NK-92 (cell line): ENCODE results near the gene SPINT1.
"Not testable (repeated sequence)": the region's sequence is repeated elsewhere in the genome, so short reads cannot be mapped to it uniquely, and the experiment has no call there.

Source experiments
- DNase-seq: peaks from one replicate; lab custom pipeline; 2025; ENCODE audit not compliant: unreplicated experiment; lab: John Stamatoyannopoulos, UW

SPINT1 gene

GRCh38 chr15:40859206-40859851 lies 15.5 kb downstream of the SPINT1 start:
- no peak for DNase-seq

- not testable (repeated sequence) for DNase-seq
These were observed 17.3 kb downstream of the SPINT1 start for GRCh38 chr15:40861147-40861546.

- no peak for DNase-seq
These were observed 19.9 kb downstream of the SPINT1 start for GRCh38 chr15:40863660-40864270.

- no peak for DNase-seq
These were observed 23.4 kb downstream of the SPINT1 start for GRCh38 chr15:40867199-40867598.

GRCh38 chr15:40869686-40870085 lies 25.8 kb downstream of the SPINT1 start:
- no peak for DNase-seq

- DNase-seq, result no peak
These were observed 26.9 kb downstream of the SPINT1 start for GRCh38 chr15:40870716-40871115.

- no peak for DNase-seq
These were observed 28.1 kb downstream of the SPINT1 start for GRCh38 chr15:40871749-40872617.

GRCh38 chr15:40872791-40873693 lies 29.2 kb downstream of the SPINT1 start:
- DNase-seq, result no peak

- DNase-seq, result no peak
These were observed 30.1 kb downstream of the SPINT1 start, which contains the start of gene RHOV for GRCh38 chr15:40873694-40874561. RHOV (minus strand) TSS chr15:40874234; CDS start chr15:40874139, 95 bp downstream.

GRCh38 chr15:40875991-40876730 lies 32.3 kb downstream of the SPINT1 start:
- no peak for DNase-seq

GRCh38 chr15:40877694-40878093 lies 33.8 kb downstream of the SPINT1 start:
- DNase-seq, result no peak

- no peak for DNase-seq
These were observed 34.9 kb downstream of the SPINT1 start for GRCh38 chr15:40878785-40879184.

- no peak for DNase-seq
These were observed 35.8 kb downstream of the SPINT1 start for GRCh38 chr15:40879609-40880008.

GRCh38 chr15:40881351-40881750 lies 37.5 kb downstream of the SPINT1 start:
- no peak for DNase-seq

GRCh38 chr15:40886586-40886985 lies 42.7 kb downstream of the SPINT1 start:
- no peak for DNase-seq

GRCh38 chr15:40889112-40889511 lies 45.3 kb downstream of the SPINT1 start:
- DNase-seq, result no peak

GRCh38 chr15:40891138-40891537 lies 47.3 kb downstream of the SPINT1 start:
- DNase-seq, result no peak

GRCh38 chr15:40891810-40892446 lies 48.1 kb downstream of the SPINT1 start:
- DNase-seq, result no peak
